OCI-LY7 (cell line): ENCODE data around the gene SOX5. TPM values are rescaled to one million over a fixed set of nuclear protein-coding genes. Genes with fewer than 3 reads are reported as not detected.

ENCODE experiments used
- BruUV-seq: library from RNA; stranded (reverse); fragments of 400-500 nt; replicated peaks from 2 replicates; lab custom pipeline; 2021; lab: Mats Ljungman, UMichigan
- CTCF ChIA-PET: fragments of 300-600 bp; sonication (Branson Sonifier 250); formaldehyde crosslinking; loops from one replicate; lab custom pipeline; 2022; ENCODE audit warnings: antibody characterized with exemption; ENCODE audit not compliant: unreplicated experiment; lab: Charles Lee
- POLR2A ChIA-PET: fragments of 300-600 bp; sonication (Branson Sonifier 250); formaldehyde crosslinking; loops from one replicate; lab custom pipeline; 2022; ENCODE audit warnings: antibody characterized with exemption; lab: Charles Lee
- DNase-seq: peaks from one replicate; pipeline ENCODE4 v3.0.0-alpha.2; 2015; ENCODE audit warnings: low spot score
- H2AFZ ChIP-seq: fragments of 200-600 bp; sonication (generic), shearing (Covaris generic); 2 replicates; pipeline ENCODE4 v1.6.1; 2014; ENCODE audit warnings: mild to moderate bottlenecking, antibody characterized with exemption, low read length, moderate library complexity
- H3K27ac ChIP-seq: fragments of 200-600 bp; sonication (generic); 2 replicates; pipeline ENCODE4 v1.5.1; 2014; ENCODE audit warnings: mixed run types, low read depth, mild to moderate bottlenecking, moderate library complexity, low read length, inconsistent platforms; ENCODE audit not compliant: poor library complexity, severe bottlenecking
- H3K36me3 ChIP-seq: fragments of 200-600 bp; sonication (generic); 2 replicates; pipeline ENCODE4 v1.6.1; 2014; ENCODE audit warnings: mild to moderate bottlenecking, antibody characterized with exemption, low read length, moderate library complexity, mixed read lengths; ENCODE audit not compliant: insufficient read depth
- H3K4me1 ChIP-seq: fragments of 200-600 bp; sonication (generic); 2 replicates; pipeline ENCODE4 v1.5.1; 2014; ENCODE audit warnings: mild to moderate bottlenecking, low read length; ENCODE audit not compliant: insufficient read depth, poor library complexity, severe bottlenecking
- H3K4me2 ChIP-seq: fragments of 200-600 bp; sonication (generic); 2 replicates; pipeline ENCODE4 v1.6.1; 2014; ENCODE audit warnings: mild to moderate bottlenecking, low read length
- H3K4me3 ChIP-seq: fragments of 200-600 bp; sonication (generic); 2 replicates; pipeline ENCODE4 v1.5.1; 2014; ENCODE audit warnings: mild to moderate bottlenecking, low read depth, low read length; ENCODE audit not compliant: poor library complexity, severe bottlenecking
- H3K79me2 ChIP-seq: fragments of 200-600 bp; sonication (generic); 2 replicates; pipeline ENCODE4 v1.6.1; 2016; ENCODE audit warnings: low read depth, mild to moderate bottlenecking, low read length, moderate library complexity, mixed read lengths; ENCODE audit not compliant: insufficient read depth
- H3K9me2 ChIP-seq: fragments of 200-600 bp; sonication (generic); 2 replicates; pipeline ENCODE4 v1.6.1; 2016; ENCODE audit warnings: mild to moderate bottlenecking, low read length, mixed read lengths; ENCODE audit not compliant: insufficient read depth
- H3K9me3 ChIP-seq: fragments of 200-600 bp; sonication (generic); 2 replicates; pipeline ENCODE4 v1.6.1; 2014; ENCODE audit warnings: mild to moderate bottlenecking, mixed run types, low read length, mixed read lengths
- H4K20me1 ChIP-seq: fragments of 200-600 bp; sonication (generic); 2 replicates; pipeline ENCODE4 v1.6.1; 2014; ENCODE audit warnings: mild to moderate bottlenecking, antibody characterized with exemption, low read length, moderate library complexity, mixed read lengths; ENCODE audit not compliant: insufficient read depth
- CTCF ChIP-seq: fragments of 200-600 bp; sonication (generic); conservative IDR thresholded peaks from 2 replicates; pipeline ENCODE4 v1.5.1; 2014; ENCODE audit warnings: mild to moderate bottlenecking, antibody characterized with exemption, low read length, moderate library complexity, mixed read lengths
- EZH2phosphoT487 ChIP-seq: fragments of 200-600 bp; sonication (generic); IDR thresholded peaks from 2 replicates; pipeline ENCODE4 v1.6.1; 2018; ENCODE audit warnings: low read depth, borderline replicate concordance, mild to moderate bottlenecking, mixed run types, antibody characterized with exemption, low read length, moderate library complexity, mixed read lengths
- intact Hi-C: fragments of 100-400 bp; cut with micrococcal nuclease; formaldehyde crosslinking; loops from one replicate; pipeline ENCODE4 v1.10.0; 2022; ENCODE audit not compliant: unreplicated experiment
- total RNA-seq, 2 experiments: library from RNA; depleted of rRNA in 1 of 2; stranded (reverse); fragments of >200 nt in 1 of 2; shearing (Covaris generic) in 1 of 2; gene quantifications; 2 replicates each; pipeline ENCODE4 v1.2.3, GENCODE V29; 2014 to 2022

Gene SOX5
- total RNA-seq, 2 experiments from 2014 or later: 0.16 TPM; not detected in 1

- ChIA-PET POLR2A (interaction anchor here (1.0 kb wide), 1 partner anchor 63 kb away, joined by 3 read pairs; no protein-coding TSS in a partner anchor), CTCF (no interaction called here)
- no peak overlapping the region for H3K4me3 ChIP-seq
- H3K4me1 ChIP-seq: no peaks in the 10 kb centered on the region
- no peaks in the 10 kb centered on the region for H3K9me3 ChIP-seq
- BruUV-seq: no TSS peak
- DNase-seq: no peak
- H3K36me3 ChIP-seq: no peaks in the 10 kb centered on the region
- TF ChIP-seq EZH2phosphoT487 (no peak), CTCF (no peak)
- intact Hi-C loops: no loop called here
- no peak overlapping the region for H3K27ac ChIP-seq
- H3K79me2 ChIP-seq: no peaks in the 10 kb centered on the region
- H2AFZ ChIP-seq: no peak overlapping the region
- no peaks in the 10 kb centered on the region for H4K20me1 ChIP-seq
- H3K4me2 ChIP-seq: no peak overlapping the region
- H3K9me2 ChIP-seq: no peaks in the 10 kb centered on the region
Observed at GRCh38 chr12:23763724-23764123, 185.7 kb downstream of the SOX5 start.

- CTCF ChIA-PET: no interaction called here
- BruUV-seq: no TSS peak
- POLR2A ChIA-PET: interaction anchor here (0.6 to 1.0 kb wide), 3 partner anchors 15 to 463 kb away, joined by 3 to 4 read pairs (median 3); no protein-coding TSS in a partner anchor
- H3K9me2 ChIP-seq: no peaks in the 10 kb centered on the region
- H2AFZ ChIP-seq: no peak overlapping the region
- no peak overlapping the region for H3K4me2 ChIP-seq
- H3K4me3 ChIP-seq: no peak overlapping the region
- no peak for TF ChIP-seq EZH2phosphoT487
- TF ChIP-seq CTCF: no peak
- no peaks in the 10 kb centered on the region for H4K20me1 ChIP-seq
- H3K27ac ChIP-seq: no peak overlapping the region
- H3K4me1 ChIP-seq: no peaks in the 10 kb centered on the region
- DNase-seq: no peak
- no peaks in the 10 kb centered on the region for H3K9me3 ChIP-seq
- no peaks in the 10 kb centered on the region for H3K36me3 ChIP-seq
- intact Hi-C loops: no loop called here
- no peaks in the 10 kb centered on the region for H3K79me2 ChIP-seq
Observed at GRCh38 chr12:23760495-23760894, 189.0 kb downstream of the SOX5 start.

GRCh38 chr12:23758608-23759007, 190.9 kb downstream of the SOX5 start:
- ChIA-PET CTCF (no interaction called here), POLR2A (interaction anchor here (0.7 kb wide), 1 partner anchor 29 kb away, joined by 3 read pairs; no protein-coding TSS in a partner anchor)
- Histone ChIP-seq H3K4me2 (no peak overlapping the region), H3K9me3 (no peaks in the 10 kb centered on the region), H2AFZ (no peak overlapping the region), H3K4me1 (no peaks in the 10 kb centered on the region), H3K27ac (no peak overlapping the region), H3K36me3 (no peaks in the 10 kb centered on the region), H3K9me2 (no peaks in the 10 kb centered on the region), H3K4me3 (no peak overlapping the region), H4K20me1 (no peaks in the 10 kb centered on the region), H3K79me2 (no peaks in the 10 kb centered on the region)
- BruUV-seq: no TSS peak
- intact Hi-C loops: no loop called here
- no peak for DNase-seq
- TF ChIP-seq CTCF: no peak
- no peak for TF ChIP-seq EZH2phosphoT487
